Natural killer cell treated with Interleukin-12 subunit alpha and Interleukin-12 subunit beta and Interleukin-15 and Interleukin-18, amount 100 ng/mL, for 72 hours (primary cell): ENCODE measurements around the gene C6orf120. TPM values are rescaled to one million over a fixed set of nuclear protein-coding genes. Genes with fewer than 3 reads are reported as not detected.
A peak's percentile ranks its signal among the peaks of the same experiment; 100 is the strongest.
"Not testable (repeated sequence)": the region's sequence is repeated elsewhere in the genome, so short reads cannot be mapped to it uniquely, and the experiment has no call there.

Experiments
- ATAC-seq, 2 donors: fragments of 150-1000 bp; cut with Tn5 transposase in 1 of 2; sonication (Bioruptor Pico), chemical (Tn5 transposase) in 1 of 2; 2 replicates each; pipeline ENCODE4 v1.10.0; 2021
- DNase-seq: peaks from one replicate; pipeline ENCODE4 v3.0.0; 2022; ENCODE audit warnings: low spot score
- H3K27ac Mint-ChIP-seq, 2 donors: 1 replicate in 1 of 2; 2 replicates in 1 of 2; pipeline ENCODE4 v1.8.0; 2022; ENCODE audit warnings: mixed read lengths in 2 of 2, mild to moderate bottlenecking in 1 of 2, moderate library complexity in 1 of 2
- H3K27me3 Mint-ChIP-seq, 2 donors: 1 replicate in 1 of 2; 2 replicates in 1 of 2; pipeline ENCODE4 v1.8.0; 2022; ENCODE audit warnings: mixed read lengths in 2 of 2
- H3K36me3 Mint-ChIP-seq: one replicate; pipeline ENCODE4 v1.8.0; 2022; ENCODE audit warnings: mixed read lengths
- H3K4me1 Mint-ChIP-seq, 2 donors: 1 replicate in 1 of 2; 2 replicates in 1 of 2; pipeline ENCODE4 v1.8.0; 2022; ENCODE audit warnings: low read depth in 2 of 2, mixed read lengths in 2 of 2, mild to moderate bottlenecking in 1 of 2
- H3K4me3 Mint-ChIP-seq: one replicate; pipeline ENCODE4 v1.8.0; 2022; ENCODE audit warnings: mixed read lengths
- H3K9me3 Mint-ChIP-seq: 2 replicates; pipeline ENCODE4 v1.8.0; 2022; ENCODE audit warnings: mixed read lengths
- total RNA-seq, 2 donors: library from RNA; stranded (reverse); gene quantifications; one replicate each; pipeline ENCODE4 v1.2.3, GENCODE V29; 2022

The C6orf120 gene
- total RNA-seq, 2 donors from 2014 or later, result 18.8 to 20.0 TPM

DNA sequence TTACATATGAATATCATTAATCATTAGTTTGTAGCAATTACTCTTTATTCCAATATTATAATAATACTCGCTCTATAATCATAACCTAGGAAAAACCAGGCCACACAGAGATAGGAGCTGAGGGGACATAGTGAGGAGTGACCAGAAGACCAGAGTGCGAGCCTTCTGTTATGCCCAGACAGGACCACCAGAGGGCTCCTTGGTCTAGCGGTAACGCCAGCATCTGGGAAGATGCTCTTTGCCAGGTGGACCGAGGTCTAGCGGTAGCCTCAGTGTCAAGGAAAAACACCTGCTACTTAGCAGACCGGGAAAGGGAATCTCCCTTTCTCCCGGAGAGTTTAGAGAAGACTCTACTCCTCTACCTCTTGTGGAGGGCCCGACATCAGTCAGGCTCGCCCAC, 4.8 kb upstream of the C6orf120 start:
- not testable (repeated sequence) for ATAC-seq, DNase-seq, H3K4me3 Mint-ChIP-seq, H3K27me3 Mint-ChIP-seq, H3K9me3 Mint-ChIP-seq
- Mint-ChIP-seq H3K27ac (peak overlapping the region in 1 of 2 donors; percentile 83), H3K36me3 (peaks cover 14% of the 10 kb centered on the region), H3K4me1 (peaks cover 25 to 32% of the 10 kb centered on the region in 2 donors)

DNA sequence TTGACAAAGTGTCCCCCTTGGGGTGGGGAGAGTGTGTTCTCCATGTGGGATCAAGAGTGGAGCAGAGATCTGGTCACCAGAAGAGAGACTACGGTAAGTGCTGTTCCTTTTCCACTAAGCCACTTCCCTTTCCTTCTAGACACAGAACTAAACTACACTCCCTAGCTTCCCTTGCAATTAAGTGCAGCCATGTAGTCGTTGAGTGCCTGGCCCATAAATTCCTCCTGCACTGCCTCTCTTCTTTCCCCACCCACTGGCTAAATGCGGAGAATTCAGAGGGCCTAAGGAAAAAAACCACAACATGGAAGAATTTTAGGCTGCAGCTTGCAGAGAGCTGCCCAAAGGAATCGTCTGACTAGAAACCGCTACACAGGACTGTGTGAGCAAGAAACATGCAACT, 1.6 kb upstream of the C6orf120 start:
- DNase-seq (no peak), ATAC-seq (no peak)
- H3K9me3 Mint-ChIP-seq, result peaks cover 4% of the 10 kb centered on the region
- H3K27me3 Mint-ChIP-seq, result no peaks in the 10 kb centered on the region
- H3K4me3 Mint-ChIP-seq, result peak overlapping the region; percentile 90
- no peak overlapping the region for H3K27ac Mint-ChIP-seq
- H3K4me1 Mint-ChIP-seq, result peaks cover 35 to 47% of the 10 kb centered on the region in 2 donors
- peaks cover 6% of the 10 kb centered on the region for H3K36me3 Mint-ChIP-seq

DNA sequence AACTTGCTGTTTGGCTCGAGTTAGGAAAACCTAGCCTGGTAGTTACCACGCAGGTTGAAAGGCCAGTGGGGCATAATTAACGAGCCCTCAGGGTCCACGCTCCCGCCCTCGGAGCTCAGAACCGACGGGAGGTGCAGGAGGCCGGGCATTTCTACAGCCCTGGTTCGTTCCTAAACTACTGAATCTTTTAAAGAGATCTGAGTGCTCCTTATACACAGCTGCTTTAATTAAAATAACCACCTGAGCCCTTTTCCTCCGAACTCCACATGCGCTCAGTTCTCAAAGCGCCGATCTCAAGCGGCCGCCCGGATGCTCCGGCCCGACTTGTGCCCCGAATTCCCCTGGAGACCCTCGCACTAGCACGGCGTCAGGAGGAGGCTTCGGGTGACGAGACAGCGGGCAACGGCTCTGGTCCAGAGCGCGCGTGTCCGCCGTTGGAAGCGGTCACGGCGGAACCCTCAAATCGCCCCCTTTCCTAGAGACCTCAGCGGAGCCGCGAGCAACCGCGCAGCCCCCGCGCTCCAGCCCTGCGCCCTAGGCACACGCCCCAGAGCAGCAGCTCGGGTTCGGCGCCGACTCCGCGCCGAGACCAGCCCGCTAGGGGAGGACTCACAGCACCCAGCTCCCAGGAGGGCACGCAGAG, 494 bp upstream of the C6orf120 start:
- DNase-seq (no peak), ATAC-seq (no peak)
- peak overlapping the region; percentile 87 to 89 for H3K27ac Mint-ChIP-seq
- H3K4me1 Mint-ChIP-seq, result peaks cover 36 to 46% of the 10 kb centered on the region in 2 donors
- H3K36me3 Mint-ChIP-seq, result no peaks in the 10 kb centered on the region
- H3K9me3 Mint-ChIP-seq, result no peaks in the 10 kb centered on the region
- peak overlapping the region; percentile 90 for H3K4me3 Mint-ChIP-seq
- H3K27me3 Mint-ChIP-seq, result no peaks in the 10 kb centered on the region

DNA sequence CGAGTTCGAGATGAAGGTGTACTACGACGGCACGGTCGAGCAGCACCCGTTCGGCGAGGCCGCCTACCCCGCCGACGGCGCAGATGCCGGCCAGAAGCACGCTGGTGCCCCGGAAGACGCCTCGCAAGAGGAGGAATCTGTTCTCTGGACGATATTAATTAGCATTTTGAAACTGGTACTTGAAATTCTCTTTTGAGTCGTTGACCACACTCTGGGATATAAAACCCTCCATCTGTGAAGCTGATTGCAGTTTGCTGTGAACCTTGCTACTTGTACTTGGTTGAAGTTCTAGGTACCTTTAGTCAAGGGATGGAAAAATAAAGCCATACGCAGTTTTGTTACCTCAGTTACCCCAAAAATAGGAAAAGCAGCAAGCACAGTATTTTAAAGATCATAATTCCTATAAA, 917 bp downstream of the C6orf120 start:
- H3K4me3 Mint-ChIP-seq, result peak overlapping the region; percentile 94
- DNase-seq (no peak), ATAC-seq (peak in 1 of 2 donors; percentile 17)
- no peaks in the 10 kb centered on the region for H3K27me3 Mint-ChIP-seq
- no peaks in the 10 kb centered on the region for H3K36me3 Mint-ChIP-seq
- no peaks in the 10 kb centered on the region for H3K9me3 Mint-ChIP-seq
- peaks cover 32 to 51% of the 10 kb centered on the region in 2 donors for H3K4me1 Mint-ChIP-seq
- peak overlapping the region; percentile 89 to 92 for H3K27ac Mint-ChIP-seq

DNA sequence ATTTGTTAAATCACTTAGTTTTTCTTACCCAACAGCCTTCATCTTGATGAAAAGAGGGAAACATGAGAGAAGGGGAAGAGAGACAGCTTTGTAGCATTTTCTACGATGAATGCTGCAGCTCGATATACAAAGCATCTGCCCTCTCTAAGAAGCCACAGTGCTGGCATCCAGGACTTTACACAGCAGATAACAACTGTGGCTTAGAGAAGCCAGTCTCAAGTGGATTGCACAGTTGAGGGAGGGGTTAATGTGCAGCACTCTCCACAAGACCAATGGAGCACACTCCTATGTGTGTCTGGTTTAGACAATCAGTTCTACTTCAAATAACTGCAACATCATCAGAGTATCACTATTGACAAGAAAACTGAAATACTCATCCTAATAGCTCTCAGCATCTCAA, 5.8 kb downstream of the C6orf120 start:
- Mint-ChIP-seq H3K27me3 (no peaks in the 10 kb centered on the region), H3K4me3 (no peak overlapping the region), H3K27ac (no peak overlapping the region), H3K9me3 (no peaks in the 10 kb centered on the region), H3K4me1 (peaks cover 11 to 27% of the 10 kb centered on the region in 2 donors), H3K36me3 (peaks cover 8% of the 10 kb centered on the region)
- DNase-seq (no peak), ATAC-seq (no peak)

DNA sequence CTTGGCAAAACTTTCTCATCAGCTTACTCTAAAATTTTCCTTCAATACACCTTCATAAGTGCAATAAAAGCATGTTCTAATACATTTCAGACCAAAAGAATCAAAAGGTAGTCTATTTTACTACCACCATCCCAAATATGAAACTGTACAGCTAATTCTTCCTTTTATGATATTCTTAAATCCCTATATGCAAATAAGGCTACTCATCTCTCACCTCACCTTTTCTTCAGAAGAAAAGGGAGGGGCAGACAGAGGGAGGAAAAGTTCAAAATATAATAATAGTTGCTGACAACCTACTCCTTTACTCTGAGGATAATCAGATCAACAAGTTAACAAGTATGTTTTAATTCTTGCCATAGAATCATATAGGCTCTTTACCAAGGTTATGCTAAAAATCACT, 7.4 kb downstream of the C6orf120 start:
- no peaks in the 10 kb centered on the region for H3K9me3 Mint-ChIP-seq
- H3K4me3 Mint-ChIP-seq, result no peak overlapping the region
- ATAC-seq (no peak), DNase-seq (no peak)
- H3K4me1 Mint-ChIP-seq, result peaks cover 6 to 14% of the 10 kb centered on the region in 2 donors
- no peak overlapping the region for H3K27ac Mint-ChIP-seq
- H3K27me3 Mint-ChIP-seq, result no peaks in the 10 kb centered on the region
- peaks cover 12% of the 10 kb centered on the region for H3K36me3 Mint-ChIP-seq

DNA sequence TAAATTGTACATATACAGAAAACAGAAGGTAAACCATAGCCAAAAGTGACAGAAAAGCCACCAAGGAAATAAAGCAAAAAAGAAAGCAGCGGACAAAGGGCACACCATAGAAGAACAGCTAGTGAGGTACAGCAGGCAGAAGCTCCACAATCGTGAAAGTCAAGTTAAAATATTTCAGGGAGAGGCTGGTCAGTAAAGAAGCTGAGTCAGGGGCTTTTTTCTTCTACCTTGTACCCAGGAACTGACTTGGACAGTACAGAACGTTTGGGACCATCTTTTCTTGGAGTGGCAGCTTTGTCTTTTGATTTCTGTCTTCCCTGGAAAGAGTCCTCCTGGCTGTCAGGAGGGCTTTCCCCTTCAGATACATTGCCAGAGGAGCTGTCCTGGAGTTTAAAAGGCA, 8.1 kb downstream of the C6orf120 start:
- H3K4me3 Mint-ChIP-seq, result no peak overlapping the region
- peaks cover 3 to 14% of the 10 kb centered on the region in 2 donors for H3K4me1 Mint-ChIP-seq
- H3K27ac Mint-ChIP-seq, result peak overlapping the region in 1 of 2 donors; percentile 21
- no peak for ATAC-seq
- H3K27me3 Mint-ChIP-seq, result no peaks in the 10 kb centered on the region
- DNase-seq, result no peak
- H3K9me3 Mint-ChIP-seq, result no peaks in the 10 kb centered on the region
- H3K36me3 Mint-ChIP-seq, result peaks cover 14% of the 10 kb centered on the region

DNA sequence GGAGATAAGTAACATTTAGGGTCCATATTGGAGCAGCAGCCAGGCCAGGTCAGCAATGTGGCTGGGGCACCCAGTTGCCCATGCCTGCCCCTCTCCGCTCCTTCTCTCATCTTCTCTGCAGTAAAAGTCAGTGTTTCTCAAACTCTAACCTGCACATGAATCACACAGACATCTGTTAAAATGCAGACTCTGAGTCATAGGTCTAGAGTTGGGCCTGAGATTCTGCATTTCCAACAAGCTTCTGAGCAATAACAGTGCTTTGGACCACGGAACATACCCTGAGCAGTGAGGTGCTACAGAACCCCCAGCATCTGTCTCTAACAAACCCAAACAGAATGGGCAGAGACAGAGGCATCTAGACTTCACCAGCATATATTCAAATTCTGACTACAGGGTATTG, 12.3 kb downstream of the C6orf120 start:
- ATAC-seq (no peak), DNase-seq (no peak)
- Mint-ChIP-seq H3K9me3 (no peaks in the 10 kb centered on the region), H3K4me1 (peaks cover 0 to 1% of the 10 kb centered on the region in 2 donors), H3K27me3 (no peaks in the 10 kb centered on the region), H3K27ac (no peak overlapping the region), H3K4me3 (no peak overlapping the region), H3K36me3 (peaks cover 21% of the 10 kb centered on the region)

DNA sequence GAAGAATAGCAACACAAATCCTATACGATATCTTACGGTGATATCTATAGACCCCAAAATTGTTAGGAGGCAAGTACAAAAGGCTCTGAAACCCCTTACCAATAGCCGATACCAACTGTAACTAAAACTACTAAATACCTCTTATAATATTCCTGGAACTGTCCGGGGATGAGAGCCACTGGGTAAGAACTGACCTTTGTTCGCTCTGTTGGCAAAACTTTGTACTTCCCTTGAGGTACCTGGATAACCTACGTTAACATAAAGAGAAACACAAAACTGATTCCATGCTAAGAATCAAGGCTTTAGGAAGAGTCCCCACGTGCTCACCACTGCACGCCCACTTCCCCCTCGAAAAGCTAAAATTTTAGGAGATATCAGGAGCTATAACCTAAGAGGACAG, 12.7 kb downstream of the C6orf120 start:
- H3K4me1 Mint-ChIP-seq, result peaks cover 0 to 6% of the 10 kb centered on the region in 2 donors
- ATAC-seq (no peak), DNase-seq (no peak)
- no peak overlapping the region for H3K27ac Mint-ChIP-seq
- no peaks in the 10 kb centered on the region for H3K9me3 Mint-ChIP-seq
- no peak overlapping the region for H3K4me3 Mint-ChIP-seq
- no peaks in the 10 kb centered on the region for H3K27me3 Mint-ChIP-seq
- peaks cover 20% of the 10 kb centered on the region for H3K36me3 Mint-ChIP-seq

DNA sequence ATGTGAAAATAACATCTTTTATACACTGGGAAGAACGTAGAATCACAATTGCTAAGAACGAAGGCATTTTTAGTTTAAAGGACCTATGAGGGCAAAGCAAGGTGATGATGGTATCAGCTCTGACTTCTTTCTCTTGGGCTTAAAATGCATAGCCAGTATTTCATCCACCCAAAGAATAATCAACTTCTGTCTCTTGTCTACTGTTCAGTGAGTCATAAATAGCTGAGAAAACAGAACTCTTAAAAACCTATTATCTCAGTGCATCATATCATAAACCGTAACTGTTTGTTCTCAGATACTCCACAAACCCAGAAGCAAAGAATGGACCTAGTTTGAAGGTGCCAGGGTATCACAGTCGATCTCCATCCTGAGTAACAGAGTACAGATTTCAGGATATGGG, 17.2 kb downstream of the C6orf120 start:
- Mint-ChIP-seq H3K27ac (no peak overlapping the region), H3K27me3 (no peaks in the 10 kb centered on the region), H3K36me3 (peaks cover 15% of the 10 kb centered on the region)

DNA sequence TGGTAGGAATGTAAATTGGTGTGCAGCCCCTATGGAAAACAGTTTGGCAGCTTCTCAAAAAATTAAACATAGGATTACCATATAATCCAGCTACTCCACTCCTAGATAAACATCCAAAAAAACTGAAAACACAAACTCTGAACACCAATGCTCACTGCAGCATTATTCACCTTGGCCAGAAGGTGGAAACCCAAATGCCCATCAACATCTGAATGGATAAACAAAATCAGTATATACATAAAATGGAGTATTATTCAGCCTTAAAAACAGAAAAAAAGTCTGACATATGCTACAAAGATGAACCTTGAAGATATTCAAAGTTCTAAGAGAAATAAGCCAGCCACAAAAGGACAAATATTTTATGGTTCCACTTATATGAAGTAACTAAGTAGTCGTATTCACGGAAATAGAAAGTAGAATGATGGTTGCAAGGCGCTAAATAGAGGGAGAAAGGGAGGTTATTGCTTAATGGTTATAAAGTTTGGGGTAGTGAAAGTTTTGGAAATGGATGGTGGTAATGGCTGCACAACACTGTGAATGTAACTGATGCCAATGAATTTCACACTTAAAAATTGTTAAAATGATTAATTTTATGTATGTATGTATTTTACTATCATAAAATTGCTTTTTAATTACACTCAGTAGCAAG, 18.4 kb downstream of the C6orf120 start:
- Mint-ChIP-seq H3K4me1 (peaks cover 14 to 34% of the 10 kb centered on the region in 2 donors), H3K36me3 (peaks cover 11% of the 10 kb centered on the region), H3K27me3 (no peaks in the 10 kb centered on the region), H3K4me3 (no peak overlapping the region), H3K9me3 (no peaks in the 10 kb centered on the region), H3K27ac (no peak overlapping the region)
- DNase-seq (no peak), ATAC-seq (no peak)

More for the DNA sequence above, 17.2 kb downstream of the C6orf120 start:
- Mint-ChIP-seq H3K4me1 (peaks cover 14 to 32% of the 10 kb centered on the region in 2 donors), H3K4me3 (no peak overlapping the region), H3K9me3 (no peaks in the 10 kb centered on the region)
- DNase-seq, result no peak
- no peak for ATAC-seq

DNA sequence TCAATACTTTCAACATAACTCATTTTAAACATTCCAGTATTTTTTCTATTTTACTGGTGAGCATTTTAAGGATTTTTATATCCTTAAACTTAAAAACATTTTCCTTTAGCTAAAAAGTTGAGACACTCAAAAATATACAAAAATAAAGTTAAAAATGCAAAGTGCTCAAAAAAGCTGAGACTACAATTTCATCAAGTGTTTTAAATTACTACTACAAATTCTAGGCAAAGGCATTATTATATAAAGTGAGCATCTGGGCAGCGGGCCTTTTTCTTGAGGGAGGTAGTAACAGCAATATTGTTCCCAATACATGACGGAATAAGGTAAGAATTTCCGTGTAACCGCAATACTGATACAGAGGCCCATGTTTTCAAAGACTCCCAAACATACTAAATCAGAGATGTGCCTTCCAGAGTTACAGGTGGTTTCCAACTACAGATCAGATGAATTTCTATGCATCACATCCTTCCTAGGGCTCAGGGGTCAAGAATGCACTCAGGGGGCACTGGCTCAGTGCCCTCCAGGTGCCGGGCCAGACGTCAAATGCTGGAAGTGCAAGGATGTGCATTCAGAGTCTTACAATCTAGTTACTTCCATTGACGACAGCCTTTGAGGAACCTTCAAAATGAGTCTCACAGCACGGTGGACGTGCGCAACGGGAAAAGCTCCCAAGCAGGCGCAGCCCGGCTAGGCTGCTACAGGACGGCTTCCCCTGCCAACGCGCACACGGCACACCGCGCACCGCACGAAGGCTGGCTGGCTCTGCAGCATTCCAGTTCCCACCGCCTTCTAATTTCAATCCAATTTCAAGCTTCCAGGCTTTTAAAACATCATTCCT, 20.7 kb downstream of the C6orf120 start:
- Mint-ChIP-seq H3K4me1 (peaks cover 14 to 42% of the 10 kb centered on the region in 2 donors), H3K27ac (peak overlapping the region; percentile 78 to 90), H3K36me3 (peaks cover 4% of the 10 kb centered on the region), H3K9me3 (no peaks in the 10 kb centered on the region), H3K27me3 (no peaks in the 10 kb centered on the region), H3K4me3 (peak overlapping the region; percentile 94)
- peak in 1 of 2 donors; percentile 26 for ATAC-seq
- DNase-seq, result no peak

DNA sequence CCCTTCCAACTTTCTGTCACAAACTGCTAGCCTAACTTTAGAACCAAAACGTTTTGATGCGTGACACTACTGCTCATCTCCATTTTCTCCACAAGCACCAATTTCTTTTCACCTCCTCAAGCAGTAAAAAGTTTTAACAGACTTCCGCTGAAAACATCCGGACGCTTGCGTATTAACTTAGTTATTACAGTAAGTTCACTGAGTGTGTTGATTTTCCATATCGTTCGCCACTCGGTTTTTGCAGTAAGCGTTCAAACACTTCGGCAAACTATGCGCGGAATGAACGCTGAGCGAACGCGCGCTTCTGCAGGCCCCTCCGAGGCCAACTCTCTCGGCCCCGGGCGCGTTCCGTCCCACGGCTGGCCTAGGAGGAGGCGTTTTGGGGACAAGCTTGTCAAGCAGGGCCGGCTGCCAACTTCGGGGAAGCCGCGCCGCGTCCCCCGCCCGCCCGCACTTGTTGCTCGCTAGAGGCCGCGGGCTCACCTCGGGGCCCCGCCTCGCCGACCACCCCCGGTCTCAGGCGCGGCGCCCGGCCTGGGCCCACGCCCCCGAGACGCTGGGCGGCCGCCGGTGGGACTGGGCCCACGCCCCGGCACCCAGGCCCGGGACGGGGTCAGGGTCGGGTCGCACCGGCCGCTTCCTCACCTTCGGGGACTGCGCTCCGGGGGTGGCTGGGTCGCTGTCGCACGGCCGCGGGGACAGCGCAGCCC, 21.4 kb downstream of the C6orf120 start:
- Mint-ChIP-seq H3K36me3 (peaks cover 4% of the 10 kb centered on the region), H3K4me1 (peaks cover 14 to 42% of the 10 kb centered on the region in 2 donors), H3K27ac (peak overlapping the region; percentile 78 to 90), H3K9me3 (no peaks in the 10 kb centered on the region), H3K4me3 (peak overlapping the region; percentile 94), H3K27me3 (no peaks in the 10 kb centered on the region)
- DNase-seq, result peak; percentile 76
- ATAC-seq, result peak; percentile 59 to 72
